Astrocyte (in vitro differentiated cells and primary cell): ENCODE measurements around the gene POGLUT3. TPM values are rescaled to one million over a fixed set of nuclear protein-coding genes. Genes with fewer than 3 reads are reported as not detected.

Experiments used
- DNase-seq: peaks from one replicate; pipeline ENCODE4 v3.0.0-alpha.2; 2010; ENCODE audit warnings: low read depth
- FAIRE-seq: peaks from 2 replicates; lab custom pipeline; 2011; peaks lifted over from hg19 to GRCh38; lab: Jason Lieb, UNC
- H2AFZ ChIP-seq: 2 replicates; pipeline ENCODE4 v1.6.0; 2012; ENCODE audit warnings: low read depth, low read length, inconsistent platforms
- H3K27ac ChIP-seq: 2 replicates; pipeline ENCODE4 v1.5.1; 2011; ENCODE audit warnings: low read depth, low read length, inconsistent platforms
- H3K27me3 ChIP-seq: 2 replicates; pipeline ENCODE4 v1.6.0; 2011; ENCODE audit warnings: low read length, inconsistent platforms; ENCODE audit not compliant: insufficient read depth
- H3K36me3 ChIP-seq: 2 replicates; pipeline ENCODE4 v1.5.1; 2011; ENCODE audit warnings: low read length, inconsistent platforms; ENCODE audit not compliant: insufficient read depth
- H3K4me1 ChIP-seq: 2 replicates; pipeline ENCODE4 v1.5.1; 2011; ENCODE audit warnings: low read length, inconsistent platforms; ENCODE audit not compliant: insufficient read depth
- H3K4me2 ChIP-seq: 2 replicates; pipeline ENCODE4 v1.6.0; 2012; ENCODE audit warnings: low read length, inconsistent platforms
- H3K4me3 ChIP-seq: 2 replicates; pipeline ENCODE4 v1.5.1; 2011; ENCODE audit warnings: low read depth, mild to moderate bottlenecking, low read length, inconsistent platforms; ENCODE audit not compliant: insufficient read depth
- H3K79me2 ChIP-seq: 2 replicates; pipeline ENCODE4 v1.6.0; 2012; ENCODE audit warnings: mild to moderate bottlenecking, low read length, inconsistent platforms; ENCODE audit not compliant: insufficient read depth
- H3K9ac ChIP-seq: 2 replicates; pipeline ENCODE4 v1.6.0; 2012; ENCODE audit warnings: mild to moderate bottlenecking, low read length, inconsistent platforms
- H3K9me3 ChIP-seq: 2 replicates; pipeline ENCODE4 v1.5.1; 2012; ENCODE audit warnings: low read depth, mild to moderate bottlenecking, low read length, inconsistent platforms; ENCODE audit not compliant: insufficient read depth
- H4K20me1 ChIP-seq: 2 replicates; pipeline ENCODE4 v1.6.0; 2012; ENCODE audit warnings: low read length, inconsistent platforms; ENCODE audit not compliant: insufficient read depth
- H3K27ac Mint-ChIP-seq: one replicate; pipeline ENCODE4 v1.8.0; 2021; ENCODE audit warnings: mild to moderate bottlenecking, mixed read lengths; ENCODE audit not compliant: unreplicated experiment
- H3K27me3 Mint-ChIP-seq: one replicate; pipeline ENCODE4 v1.8.0; 2021; ENCODE audit warnings: low read depth, mixed read lengths; ENCODE audit not compliant: unreplicated experiment
- H3K36me3 Mint-ChIP-seq: one replicate; pipeline ENCODE4 v1.8.0; 2021; ENCODE audit warnings: low read depth, mixed read lengths; ENCODE audit not compliant: unreplicated experiment
- H3K4me1 Mint-ChIP-seq: one replicate; pipeline ENCODE4 v1.8.0; 2021; ENCODE audit warnings: low read depth, mixed read lengths; ENCODE audit not compliant: unreplicated experiment
- H3K4me3 Mint-ChIP-seq: one replicate; pipeline ENCODE4 v1.8.0; 2021; ENCODE audit warnings: mild to moderate bottlenecking, moderate library complexity, mixed read lengths; ENCODE audit not compliant: unreplicated experiment
- H3K9me3 Mint-ChIP-seq: one replicate; pipeline ENCODE4 v1.8.0; 2021; ENCODE audit warnings: mild to moderate bottlenecking, mixed read lengths; ENCODE audit not compliant: unreplicated experiment
- EZH2 ChIP-seq: IDR thresholded peaks from 2 replicates; pipeline ENCODE4 v1.6.1; 2012; ENCODE audit warnings: mild to moderate bottlenecking, low read length, inconsistent platforms; ENCODE audit not compliant: insufficient read depth
- total RNA-seq: library from RNA; stranded (reverse); gene quantifications from 2 replicates; pipeline ENCODE4 v1.2.1, GENCODE V29; 2021
- TF ChIP-seq, protein P1 (sequence below): IDR thresholded peaks from 2 replicates; pipeline ENCODE4 v1.5.1; 2011; ENCODE audit warnings: low read depth, mild to moderate bottlenecking, inconsistent platforms, low read length, moderate library complexity; ENCODE audit not compliant: insufficient read depth

POGLUT3 gene
- total RNA-seq, 1 donor from 2014 or later, result 18.5 TPM

DNA sequence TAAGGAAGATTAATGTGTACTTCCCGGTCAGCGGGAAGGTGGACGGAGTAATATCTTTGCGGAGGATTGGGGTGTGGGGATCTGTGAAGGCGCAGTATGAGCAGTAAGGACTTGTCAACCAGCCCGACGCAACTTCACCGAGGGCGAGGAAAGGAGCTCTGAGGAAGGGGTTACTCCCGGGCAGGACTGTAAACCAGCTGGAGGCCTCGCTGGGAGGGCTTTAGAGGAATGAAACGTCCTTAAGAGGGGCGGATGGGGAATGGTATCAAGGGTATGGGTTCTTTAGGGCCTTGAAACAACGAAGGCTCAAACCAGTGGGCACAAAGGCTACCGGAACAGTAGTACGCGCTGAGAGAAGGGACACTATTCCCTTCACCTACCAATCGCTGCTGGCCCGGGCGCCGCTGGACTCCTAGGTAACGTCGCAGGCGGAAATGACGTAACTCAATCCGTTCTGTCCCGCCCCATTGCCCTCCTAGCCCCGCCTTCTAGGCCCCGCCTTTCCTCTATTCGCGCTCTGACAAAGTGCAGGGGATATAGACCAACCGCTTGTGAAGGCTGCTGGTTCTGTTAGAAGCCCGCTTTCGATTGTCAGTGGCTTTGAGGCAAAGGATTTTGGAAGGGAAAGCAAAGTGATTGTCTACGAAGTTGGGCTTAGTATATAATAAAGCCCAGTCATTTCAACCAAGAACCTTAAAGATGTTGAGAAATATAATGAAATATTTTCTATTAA lies 30.9 kb downstream of the POGLUT3 start, which contains the start of gene C11orf65:
C11orf65 (minus strand) TSS at position 439 of the 733 bp plus-strand sequence. CDS start 5,970 bp downstream, outside the sequence.
- no peaks in the 10 kb centered on the region for H3K36me3 ChIP-seq
- Mint-ChIP-seq H3K4me3 (peak within 1 kb of the TSS; percentile 98), H3K4me1 (peaks cover 3% of the 10 kb centered on the region), H3K27ac (peak within 1 kb of the TSS; percentile 100), H3K36me3 (no peaks in the 10 kb centered on the region), H3K9me3 (no peaks in the 10 kb centered on the region), H3K27me3 (no peaks in the 10 kb centered on the region)
- no peaks in the 10 kb centered on the region for H3K9me3 ChIP-seq
- FAIRE-seq, result peak; percentile 89
- H3K4me1 ChIP-seq, result peaks cover 3% of the 10 kb centered on the region
- H3K9ac ChIP-seq, result peak within 1 kb of the TSS; percentile 96
- H2AFZ ChIP-seq, result peak within 1 kb of the TSS; percentile 96
- no peaks in the 10 kb centered on the region for H3K27me3 ChIP-seq
- H3K4me2 ChIP-seq, result peak within 1 kb of the TSS; percentile 89
- peak within 1 kb of the TSS; percentile 93 for H3K4me3 ChIP-seq
- H3K27ac ChIP-seq, result peak within 1 kb of the TSS; percentile 99
- DNase-seq, result peak; percentile 91
- no peaks in the 10 kb centered on the region for H4K20me1 ChIP-seq
- no peak for TF ChIP-seq EZH2
- TF ChIP-seq, protein P1, sequence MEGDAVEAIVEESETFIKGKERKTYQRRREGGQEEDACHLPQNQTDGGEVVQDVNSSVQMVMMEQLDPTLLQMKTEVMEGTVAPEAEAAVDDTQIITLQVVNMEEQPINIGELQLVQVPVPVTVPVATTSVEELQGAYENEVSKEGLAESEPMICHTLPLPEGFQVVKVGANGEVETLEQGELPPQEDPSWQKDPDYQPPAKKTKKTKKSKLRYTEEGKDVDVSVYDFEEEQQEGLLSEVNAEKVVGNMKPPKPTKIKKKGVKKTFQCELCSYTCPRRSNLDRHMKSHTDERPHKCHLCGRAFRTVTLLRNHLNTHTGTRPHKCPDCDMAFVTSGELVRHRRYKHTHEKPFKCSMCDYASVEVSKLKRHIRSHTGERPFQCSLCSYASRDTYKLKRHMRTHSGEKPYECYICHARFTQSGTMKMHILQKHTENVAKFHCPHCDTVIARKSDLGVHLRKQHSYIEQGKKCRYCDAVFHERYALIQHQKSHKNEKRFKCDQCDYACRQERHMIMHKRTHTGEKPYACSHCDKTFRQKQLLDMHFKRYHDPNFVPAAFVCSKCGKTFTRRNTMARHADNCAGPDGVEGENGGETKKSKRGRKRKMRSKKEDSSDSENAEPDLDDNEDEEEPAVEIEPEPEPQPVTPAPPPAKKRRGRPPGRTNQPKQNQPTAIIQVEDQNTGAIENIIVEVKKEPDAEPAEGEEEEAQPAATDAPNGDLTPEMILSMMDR, result no peak
- H3K79me2 ChIP-seq, result no peaks in the 10 kb centered on the region

DNA sequence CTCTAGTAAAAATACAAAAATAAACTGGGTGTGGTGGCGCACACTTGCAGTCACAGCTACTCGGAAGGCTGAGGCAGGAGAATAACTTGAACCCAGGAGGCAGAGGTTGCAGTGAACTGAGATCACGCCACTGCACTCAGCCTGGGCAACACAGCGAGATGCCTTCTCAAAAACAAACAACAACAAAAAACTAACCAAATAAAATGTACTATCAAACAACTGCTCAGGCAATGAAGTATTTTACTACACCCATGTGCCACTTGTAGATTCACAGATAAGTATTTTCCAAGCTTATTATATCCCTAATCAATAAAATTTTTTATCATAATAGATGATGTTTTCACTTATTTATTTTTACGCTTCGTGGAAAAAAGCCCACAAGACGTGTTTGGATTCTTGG lies 31.8 kb downstream of the POGLUT3 start:
- peaks cover 3% of the 10 kb centered on the region for H3K4me1 ChIP-seq
- Mint-ChIP-seq H3K9me3 (no peaks in the 10 kb centered on the region), H3K4me1 (peaks cover 3% of the 10 kb centered on the region), H3K27ac (peak overlapping the region; percentile 100), H3K36me3 (no peaks in the 10 kb centered on the region), H3K27me3 (no peaks in the 10 kb centered on the region), H3K4me3 (peak overlapping the region; percentile 98)
- peak overlapping the region; percentile 99 for H3K27ac ChIP-seq
- no peak for TF ChIP-seq EZH2
- TF ChIP-seq, protein P1, result no peak
- H3K9ac ChIP-seq, result peak overlapping the region; percentile 96
- no peaks in the 10 kb centered on the region for H3K9me3 ChIP-seq
- no peaks in the 10 kb centered on the region for H3K27me3 ChIP-seq
- peak overlapping the region; percentile 96 for H2AFZ ChIP-seq
- peak overlapping the region; percentile 89 for H3K4me2 ChIP-seq
- no peaks in the 10 kb centered on the region for H3K36me3 ChIP-seq
- no peaks in the 10 kb centered on the region for H3K79me2 ChIP-seq
- DNase-seq (no peak), FAIRE-seq (no peak)
- H3K4me3 ChIP-seq, result peak overlapping the region; percentile 93
- H4K20me1 ChIP-seq, result no peaks in the 10 kb centered on the region

DNA sequence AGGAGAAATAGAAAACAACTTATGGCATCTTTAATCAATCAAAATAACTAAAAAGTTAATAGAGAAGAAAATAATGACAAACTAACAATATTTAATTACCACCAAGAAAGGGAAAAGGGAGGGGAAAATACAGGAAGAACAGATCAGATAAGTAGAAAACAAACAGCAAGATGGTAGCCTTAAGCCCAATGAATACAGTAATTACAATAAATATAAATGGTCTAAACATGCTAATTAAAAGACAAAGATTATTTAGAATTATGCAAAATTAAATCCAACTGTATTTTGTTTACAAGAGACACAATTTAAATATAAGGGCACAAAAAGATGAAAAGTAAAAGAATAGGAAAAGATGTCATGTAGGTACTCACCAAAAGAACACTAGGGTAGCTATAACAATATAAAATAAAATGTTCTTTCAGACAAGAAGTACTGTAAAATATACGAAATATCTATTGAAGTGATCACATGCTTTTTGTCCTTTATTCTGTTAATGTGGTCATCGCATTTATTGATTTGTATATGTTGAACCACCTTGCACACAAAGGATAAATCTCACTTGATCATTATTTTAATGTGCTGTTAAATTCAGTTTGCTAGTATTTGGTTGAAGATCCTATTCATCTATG lies 44.9 kb downstream of the POGLUT3 start:
- H3K4me2 ChIP-seq, result no peak overlapping the region
- H3K36me3 ChIP-seq, result no peaks in the 10 kb centered on the region
- H3K27ac Mint-ChIP-seq, result no peak overlapping the region
- H3K9me3 Mint-ChIP-seq, result peaks cover 8% of the 10 kb centered on the region
- H3K27me3 Mint-ChIP-seq, result peaks cover 2% of the 10 kb centered on the region
- no peak overlapping the region for H3K4me3 Mint-ChIP-seq
- TF ChIP-seq, protein P1, result no peak
- TF ChIP-seq EZH2, result no peak
- H3K4me1 ChIP-seq, result no peaks in the 10 kb centered on the region
- H3K36me3 Mint-ChIP-seq, result no peaks in the 10 kb centered on the region
- no peaks in the 10 kb centered on the region for H3K4me1 Mint-ChIP-seq
- no peak overlapping the region for H2AFZ ChIP-seq
- no peak overlapping the region for H3K9ac ChIP-seq
- peaks cover 3% of the 10 kb centered on the region for H3K9me3 ChIP-seq
- no peaks in the 10 kb centered on the region for H4K20me1 ChIP-seq
- no peak overlapping the region for H3K4me3 ChIP-seq
- no peak overlapping the region for H3K27ac ChIP-seq
- no peak for FAIRE-seq
- DNase-seq, result no peak
- no peaks in the 10 kb centered on the region for H3K79me2 ChIP-seq
- H3K27me3 ChIP-seq, result no peaks in the 10 kb centered on the region
